HG03175 (cell line): ENCODE data around the gene DHDDS.
A peak's percentile ranks its signal among the peaks of the same experiment; 100 is the strongest.
"Not testable (repeated sequence)": the region's sequence is repeated elsewhere in the genome, so short reads cannot be mapped to it uniquely, and the experiment has no call there.

Source experiments
- ATAC-seq: cut with Tn5 transposase; IDR thresholded peaks from one replicate; pipeline ENCODE4 v1.9.1; 2021; ENCODE audit warnings: mild to moderate bottlenecking, moderate library complexity; ENCODE audit not compliant: unreplicated experiment

DHDDS gene

DNA sequence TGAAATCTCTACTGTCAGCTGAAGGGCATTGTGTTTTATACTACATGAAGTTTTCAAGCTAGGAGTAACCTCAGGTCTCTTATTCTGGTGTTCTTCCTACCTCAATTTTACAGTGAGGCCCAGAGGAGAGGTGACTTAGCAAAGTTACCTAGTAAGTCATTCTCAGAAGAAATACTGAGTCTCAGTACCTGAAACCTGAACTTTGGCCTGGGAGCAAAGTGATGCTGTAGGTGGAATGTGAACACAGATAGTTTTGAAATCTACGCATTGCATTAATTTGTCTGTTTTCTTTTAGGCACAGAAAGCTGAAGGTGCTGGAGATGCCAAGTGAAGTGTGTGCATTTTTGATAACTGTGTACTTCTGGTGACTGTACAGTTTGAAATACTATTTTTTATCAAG, 42.7 kb downstream of the DHDDS start:
- no peak for ATAC-seq

DNA sequence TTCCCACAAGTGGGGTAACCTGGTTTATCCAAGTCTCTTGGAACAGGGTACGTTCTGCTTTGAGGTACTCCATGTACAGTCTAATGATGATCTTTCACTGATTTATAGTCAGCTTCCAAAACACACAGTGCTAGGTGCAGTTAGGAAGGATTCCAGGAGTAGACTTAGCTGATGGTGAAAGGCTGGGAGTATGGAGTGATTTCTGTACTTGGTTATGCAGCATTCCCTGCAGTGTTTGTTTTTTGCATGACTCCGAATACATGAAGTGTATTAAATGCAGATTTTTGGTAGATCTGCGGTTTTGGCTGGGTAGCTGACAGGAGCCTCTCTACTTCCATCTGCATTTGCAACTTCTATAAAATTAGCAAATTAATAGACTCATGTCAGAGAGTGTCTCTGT, 43.9 kb downstream of the DHDDS start:
- no peak for ATAC-seq

GRCh38 chr1:26476958-26477357, 44.8 kb downstream of the DHDDS start:
- no peak for ATAC-seq

DNA sequence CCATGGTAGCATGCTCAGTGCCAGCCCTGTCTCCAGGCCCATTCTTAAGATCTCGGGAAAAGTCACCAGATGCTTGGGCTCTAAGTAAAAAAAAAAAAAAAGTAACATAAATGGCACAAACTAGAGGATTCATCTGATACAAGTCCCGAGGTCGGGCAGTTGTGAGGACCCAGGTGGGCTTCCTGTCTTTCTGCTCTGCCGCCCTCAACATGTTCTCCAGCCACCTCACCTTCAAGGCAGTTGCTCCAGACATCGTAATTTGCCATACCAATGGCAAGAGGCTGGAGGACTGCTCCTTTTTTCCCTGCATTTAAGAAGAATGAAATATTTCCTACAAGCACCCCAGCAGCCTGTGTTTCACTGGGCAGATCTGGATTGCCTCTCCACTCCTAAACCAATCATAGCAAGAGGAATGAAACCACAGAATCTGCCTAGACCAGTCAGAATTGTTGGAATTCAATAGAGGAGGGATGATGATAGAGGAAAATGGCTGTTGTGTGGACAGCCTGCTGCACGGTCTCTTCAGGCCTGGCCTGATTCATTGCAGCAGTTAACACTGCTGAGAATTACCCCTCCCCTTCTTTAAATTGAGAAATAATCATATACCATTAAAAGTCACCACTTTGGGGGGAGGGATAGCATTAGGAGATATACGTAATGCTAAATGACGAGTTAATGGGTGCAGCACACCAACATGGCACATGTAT, 45.5 kb downstream of the DHDDS start:
- ATAC-seq = no peak

DNA sequence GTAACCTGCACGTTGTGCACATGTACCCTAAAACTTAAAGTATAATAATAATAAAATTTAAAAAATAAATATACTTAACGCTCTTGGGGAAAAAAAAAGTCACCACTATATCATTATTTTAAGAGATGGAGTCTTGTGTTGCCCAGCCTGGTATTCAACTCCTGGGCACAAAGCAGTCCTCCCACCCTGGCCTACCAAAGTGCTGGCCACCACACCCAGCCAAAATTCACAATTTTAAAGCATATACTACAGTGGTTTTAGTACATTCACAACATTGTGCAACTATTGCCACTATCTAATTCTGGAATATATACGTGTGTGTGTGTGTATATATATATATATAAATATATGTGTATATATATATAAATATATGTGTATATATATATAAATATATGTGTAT, 46.0 kb downstream of the DHDDS start:
- ATAC-seq = no peak

DNA sequence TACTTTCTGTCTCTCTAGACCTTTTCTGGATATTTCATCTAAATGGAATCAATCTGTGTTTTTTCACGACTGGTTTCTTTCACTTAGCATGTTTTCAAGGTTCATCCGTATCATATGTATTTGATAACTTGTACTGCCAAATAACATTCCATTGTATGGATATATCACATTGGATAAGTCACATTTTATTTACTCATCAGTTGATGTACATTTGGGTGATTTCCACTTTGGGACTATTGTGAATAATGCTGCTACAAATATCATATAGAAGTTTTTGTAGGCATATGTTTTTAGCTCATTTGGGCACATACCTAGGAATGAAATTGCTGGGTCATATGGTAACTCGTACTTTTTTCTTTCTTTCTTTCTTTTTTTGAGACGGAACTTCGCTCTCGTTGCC, 46.9 kb downstream of the DHDDS start:
- no peak for ATAC-seq

DNA sequence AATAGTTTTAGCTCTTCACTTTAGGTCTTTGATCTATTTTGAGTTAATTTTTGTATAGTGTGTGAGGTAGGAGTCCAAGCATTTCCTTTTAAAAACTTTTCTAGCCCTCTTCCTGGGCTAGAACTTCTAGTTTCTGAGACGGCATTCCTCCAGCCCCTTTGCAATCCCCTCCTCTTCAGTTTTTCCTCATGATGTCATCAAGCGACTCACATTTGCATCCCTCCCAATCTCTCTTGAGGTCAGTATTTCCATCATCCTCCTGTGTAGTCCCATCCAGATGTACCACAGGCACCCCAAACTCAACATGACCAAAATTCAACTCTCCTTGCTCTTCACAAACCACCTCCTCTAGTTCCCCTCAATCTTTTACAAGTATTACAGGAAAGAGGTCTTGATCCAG, 50.8 kb downstream of the DHDDS start:
- ATAC-seq = no peak

- ATAC-seq = no peak
These were observed 51.9 kb downstream of the DHDDS start for GRCh38 chr1:26483980-26484379.

DNA sequence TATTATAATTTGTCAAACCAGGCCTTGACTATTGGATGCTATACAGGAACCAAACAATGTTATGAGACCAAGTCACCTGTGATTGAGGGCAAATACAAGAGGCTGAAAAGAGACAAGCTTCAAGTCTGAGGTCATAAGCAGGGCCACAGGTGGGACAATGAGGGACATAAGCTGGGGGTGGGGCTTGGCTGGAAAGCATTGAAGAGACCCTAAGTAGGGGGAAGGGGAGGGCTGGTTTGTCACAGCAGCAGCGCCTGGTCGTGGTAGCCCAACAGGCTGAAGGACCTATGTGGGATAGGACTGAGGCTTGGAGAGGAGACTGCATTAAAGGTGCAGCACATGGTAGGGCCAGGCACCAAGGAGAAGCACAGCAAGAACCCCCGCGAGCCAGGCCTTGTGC, 58.0 kb downstream of the DHDDS start:
- no peak for ATAC-seq

- no peak for ATAC-seq
These were observed 61.1 kb downstream of the DHDDS start for GRCh38 chr1:26493267-26493666.

DNA sequence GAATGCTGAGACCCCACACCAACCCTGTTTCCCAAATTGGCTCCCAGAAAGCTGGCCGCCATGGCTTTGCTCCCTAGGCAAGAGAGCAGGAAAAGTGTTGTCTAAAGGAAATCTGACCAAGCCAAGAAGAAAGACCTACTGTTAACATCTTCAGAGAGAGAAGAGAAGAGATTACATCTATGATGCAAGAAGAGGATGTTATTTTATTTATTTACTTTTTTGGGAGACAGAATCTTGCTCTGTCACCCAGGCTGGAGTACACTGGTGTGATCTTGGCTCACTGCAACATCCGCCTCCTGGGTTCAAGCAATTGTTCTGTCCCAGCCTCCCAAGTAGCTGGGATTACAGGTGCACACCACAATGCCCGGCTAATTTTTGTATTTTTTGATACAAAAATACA, 61.8 kb downstream of the DHDDS start:
- ATAC-seq = no peak

DNA sequence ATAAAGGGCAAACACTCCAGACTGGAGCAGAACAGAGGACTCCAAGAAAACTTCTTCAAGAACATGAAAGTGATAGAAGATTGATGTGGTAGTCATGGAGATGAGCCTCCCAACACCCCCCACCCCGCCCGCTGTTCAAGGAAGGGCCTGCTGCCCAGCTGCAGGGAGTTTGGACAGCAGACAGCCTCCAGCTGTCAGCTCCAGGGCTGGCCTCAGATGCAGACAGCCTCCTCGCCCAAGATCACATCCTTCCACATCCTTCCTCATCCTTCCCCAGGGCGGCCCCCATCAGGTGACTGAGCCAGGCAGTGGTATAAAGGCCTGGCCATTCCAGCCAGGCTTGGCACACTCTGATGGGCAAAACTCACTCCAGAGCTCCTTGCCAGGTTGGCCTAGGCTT, 64.7 kb downstream of the DHDDS start:
- no peak for ATAC-seq

DNA sequence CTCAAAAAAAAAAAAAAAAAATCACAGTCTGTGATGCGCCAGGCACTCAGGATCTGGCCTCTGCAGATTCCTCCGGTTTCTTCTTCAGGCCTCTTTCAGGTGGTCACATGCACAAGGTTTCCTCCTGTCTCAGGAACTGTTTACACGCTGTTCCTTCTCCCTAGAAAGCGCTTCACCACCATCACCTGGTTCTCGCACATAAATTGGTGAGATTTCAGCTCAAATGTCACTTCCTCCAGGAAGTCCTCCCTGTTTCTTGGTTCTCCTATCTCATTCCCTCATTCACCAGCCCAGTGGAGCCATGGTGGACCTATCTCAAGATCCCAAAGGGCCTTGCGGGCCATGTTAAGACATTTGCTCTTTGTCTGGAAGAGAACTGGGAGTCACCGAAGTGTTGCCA, 66.8 kb downstream of the DHDDS start:
- no peak for ATAC-seq

DNA sequence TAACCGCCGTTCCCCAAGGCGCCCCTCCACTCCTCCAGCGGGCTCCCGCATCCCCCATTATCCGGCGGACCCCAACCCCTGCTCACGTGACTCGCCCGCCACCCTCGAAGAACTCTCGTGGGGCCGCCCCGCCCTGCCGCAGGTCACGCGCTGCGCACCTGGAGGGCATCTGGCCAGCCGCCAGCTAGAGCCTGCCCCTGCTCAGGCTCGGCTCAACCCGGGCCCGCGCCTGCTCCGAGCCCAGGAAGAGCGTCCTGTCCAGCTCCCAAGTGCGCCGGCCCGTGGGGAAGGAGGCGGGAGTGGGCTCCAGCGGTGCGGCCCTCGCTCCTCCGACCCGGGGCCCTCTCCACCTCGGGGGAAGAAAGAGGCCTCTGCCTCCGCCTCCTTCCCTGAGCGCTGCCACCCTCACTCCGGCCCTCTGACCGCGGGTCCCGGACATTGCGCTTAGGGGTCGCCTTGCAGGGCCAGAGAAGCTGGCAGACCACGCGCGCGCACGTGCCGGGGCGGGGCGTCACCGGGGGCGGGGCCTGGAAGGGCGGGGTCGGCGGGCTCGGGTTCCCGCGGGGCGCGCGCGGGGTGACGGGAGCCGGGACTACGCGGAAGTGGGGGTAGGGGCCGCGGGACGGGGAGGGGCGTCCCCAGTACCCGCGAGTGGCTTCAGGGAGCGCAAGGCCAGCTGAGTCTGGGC, 68.5 kb downstream of the DHDDS start:
- ATAC-seq = peak; percentile 55

DNA sequence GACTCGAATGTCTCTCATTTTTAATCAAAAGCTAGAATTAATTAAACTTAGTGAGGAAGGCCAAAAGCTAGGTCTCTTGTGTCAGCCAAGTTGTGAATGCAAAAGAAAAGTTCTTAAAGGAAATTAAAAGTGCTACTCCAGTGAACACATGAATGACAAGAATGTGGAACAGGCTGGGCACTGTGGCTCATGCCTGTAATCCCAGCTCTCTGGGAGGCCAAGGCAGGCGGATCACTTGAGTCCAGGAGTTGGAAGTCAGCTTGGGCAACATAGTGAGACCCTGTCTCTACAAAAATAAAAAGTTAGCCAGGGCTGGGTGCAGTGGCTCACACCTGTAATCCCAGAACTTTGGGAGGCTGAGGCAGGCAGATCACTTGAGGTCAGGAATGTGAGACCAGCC, 78.6 kb downstream of the DHDDS start:
- not testable (repeated sequence) for ATAC-seq

DNA sequence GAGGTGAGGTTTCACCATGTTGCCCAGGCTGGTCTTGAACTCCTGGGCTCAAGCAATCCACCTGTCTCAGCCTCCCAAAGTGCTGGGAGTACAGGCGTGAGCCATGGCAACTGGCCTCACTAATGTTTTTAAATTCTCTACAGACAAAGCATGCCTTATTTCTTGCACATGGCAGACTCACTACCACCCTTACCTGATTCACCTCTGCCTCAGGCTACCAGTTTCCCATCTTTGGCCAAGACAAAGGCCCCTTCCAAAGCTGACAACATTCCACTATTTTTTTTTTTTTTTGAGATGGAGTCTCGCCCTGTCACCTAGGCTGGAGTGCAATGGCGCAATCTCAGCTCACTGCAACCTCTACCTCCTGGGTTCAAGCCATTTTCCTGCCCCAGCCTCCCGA, 83.7 kb downstream of the DHDDS start:
- ATAC-seq = not testable (repeated sequence)

- no peak for ATAC-seq
These were observed 85.1 kb downstream of the DHDDS start for GRCh38 chr1:26516987-26517765.

- no peak for ATAC-seq
These were observed 85.6 kb downstream of the DHDDS start for GRCh38 chr1:26517766-26518049.

DNA sequence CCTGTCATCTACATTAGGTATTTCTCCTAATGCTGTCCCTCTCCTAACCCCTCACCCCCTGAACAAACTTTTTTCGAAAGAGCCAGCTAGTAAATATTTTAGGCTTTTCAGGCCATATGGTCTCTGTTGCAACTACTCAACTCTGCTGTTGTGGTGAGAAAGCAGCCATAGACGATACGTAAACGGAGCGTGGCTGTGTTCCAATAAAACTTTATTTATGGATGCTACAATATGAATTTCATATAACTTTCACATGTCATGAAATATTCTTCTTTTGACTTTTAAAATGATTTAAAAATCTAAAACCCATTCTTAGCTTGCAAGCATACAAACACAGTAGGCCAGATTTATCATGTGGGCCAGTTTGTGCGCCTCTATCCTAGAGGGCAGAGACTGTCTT, 86.2 kb downstream of the DHDDS start:
- ATAC-seq = no peak

DNA sequence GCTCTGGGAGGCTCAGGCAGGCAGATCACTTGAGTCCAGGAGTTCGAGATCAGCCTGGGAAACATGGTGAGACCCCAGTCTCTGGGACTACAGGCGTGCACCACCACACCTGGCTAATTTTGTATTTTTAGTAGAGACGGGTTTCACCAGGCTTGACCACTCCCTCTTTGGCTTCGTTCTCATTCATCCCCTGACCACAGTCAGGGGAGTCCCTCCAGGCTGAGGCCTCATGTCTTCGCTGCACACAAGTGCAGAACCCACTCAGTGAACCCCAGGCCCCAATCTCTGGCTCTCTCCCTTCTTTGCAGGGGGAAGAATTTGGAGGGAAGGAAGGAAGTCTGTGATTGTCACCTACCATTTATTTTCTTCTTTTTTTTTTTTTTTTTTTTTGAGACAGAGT, 88.2 kb downstream of the DHDDS start:
- ATAC-seq = no peak
